ENCODE results near the gene CLDND1.

Gene CLDND1

DNA sequence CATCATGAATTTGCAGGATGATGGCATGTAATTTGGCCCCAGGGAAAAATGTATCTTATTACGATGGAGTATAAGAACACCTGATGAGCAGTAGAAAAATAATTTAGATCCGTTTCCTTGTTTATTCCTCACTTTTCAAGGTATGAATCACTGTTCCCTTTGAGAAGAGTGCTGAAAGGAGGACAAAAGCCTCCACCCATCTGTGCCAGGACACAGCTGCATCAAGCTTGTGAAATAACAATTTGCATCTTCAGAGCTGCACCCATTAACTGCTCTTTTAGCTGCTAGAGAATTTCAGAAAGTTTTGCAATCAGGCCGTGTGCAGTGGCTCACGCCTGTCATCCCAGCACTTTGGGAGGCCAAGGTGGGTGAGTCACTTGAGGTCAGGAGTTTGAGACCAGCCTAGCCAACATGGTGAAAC lies 9.6 kb downstream of the CLDND1 start:
- no peak for DNase-seq

- DNase-seq, result no peak
These were observed 10.1 kb downstream of the CLDND1 start for GRCh38 chr3:98512576-98512975.

DNA sequence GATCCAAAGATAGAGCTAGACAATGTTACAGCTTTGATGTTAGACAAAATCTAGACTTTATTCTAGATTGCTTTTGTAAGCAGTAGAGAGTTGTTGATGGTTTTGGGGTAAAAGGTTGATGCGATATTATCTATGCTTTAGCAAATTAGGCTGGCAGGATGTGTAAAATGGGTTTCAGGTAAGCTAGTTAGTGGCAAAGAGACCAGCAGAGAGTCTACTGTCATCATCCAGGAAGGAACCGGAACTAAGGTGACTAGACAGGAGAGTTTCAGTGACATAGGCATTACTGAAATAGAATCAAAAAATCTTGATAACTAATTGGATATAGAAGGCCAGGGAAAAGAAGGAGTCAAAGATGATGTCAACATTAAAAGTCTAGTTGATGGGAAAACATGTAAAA lies 14.1 kb downstream of the CLDND1 start:
- DNase-seq, result no peak

- DNase-seq, result no peak
These were observed 18.2 kb downstream of the CLDND1 start for GRCh38 chr3:98504539-98504938.

GRCh38 chr3:98501863-98502576 lies 20.7 kb downstream of the CLDND1 start:
- no peak for DNase-seq

GRCh38 chr3:98501270-98501669 lies 21.4 kb downstream of the CLDND1 start:
- no peak for DNase-seq

GRCh38 chr3:98500019-98500418 lies 22.7 kb downstream of the CLDND1 start:
- DNase-seq, result no peak

DNA sequence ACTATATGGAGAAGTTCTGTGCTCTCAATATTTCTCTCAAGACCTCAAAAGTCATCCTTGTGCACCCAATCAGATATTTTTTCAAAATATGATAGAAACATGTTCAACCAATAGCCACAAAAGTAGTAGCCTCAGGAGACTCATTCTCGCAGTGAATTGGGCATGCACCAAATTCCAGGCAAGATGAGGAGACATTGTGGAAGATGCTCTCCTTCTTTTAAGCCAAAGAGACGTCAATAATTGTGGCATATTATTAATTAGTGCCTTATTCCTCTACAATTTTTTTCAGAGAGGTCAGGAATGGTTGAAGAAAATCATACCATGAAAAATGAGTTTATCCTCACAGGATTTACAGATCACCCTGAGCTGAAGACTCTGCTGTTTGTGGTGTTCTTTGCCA lies 25.3 kb downstream of the CLDND1 start, which contains the start of gene OR5K2:
OR5K2 (plus strand) TSS at position 301 of the 400 bp plus-strand sequence; CDS start at position 301, 0 bp downstream.
- DNase-seq, result no peak

DNA sequence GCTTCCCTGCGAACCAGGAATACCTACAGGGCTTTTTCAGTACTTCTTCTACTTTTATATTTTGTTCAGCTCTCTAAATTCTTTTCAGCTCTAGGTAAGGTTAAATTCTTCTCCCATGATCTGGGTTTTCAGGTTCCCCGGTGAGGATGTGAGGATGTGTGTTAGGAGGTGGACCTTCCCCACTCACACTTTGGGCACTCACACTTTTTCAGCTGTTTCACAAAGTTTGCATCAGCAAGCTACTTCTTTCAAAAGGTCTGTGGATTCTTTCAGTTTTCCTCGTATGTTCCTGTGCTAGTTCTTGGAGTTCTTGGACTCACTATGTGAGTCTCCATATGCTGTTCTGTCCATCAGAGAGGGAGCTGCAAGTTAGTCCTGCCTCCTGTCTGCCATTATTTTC lies 39.1 kb downstream of the CLDND1 start:
- no peak for DNase-seq

- no peak for DNase-seq
These were observed 39.8 kb downstream of the CLDND1 start for GRCh38 chr3:98482717-98483482.

Data from NCI-H524 treated with DMSO at 0.1 percent for 48 hours (cell line).